Central memory CD4-positive, alpha-beta T cell (primary cell): ENCODE data around the gene SLC26A1.
A peak's percentile ranks its signal among the peaks of the same experiment; 100 is the strongest.

Experiments used
- DNase-seq: peaks from one replicate; pipeline ENCODE4 v3.0.0; 2022

SLC26A1 gene

DNA sequence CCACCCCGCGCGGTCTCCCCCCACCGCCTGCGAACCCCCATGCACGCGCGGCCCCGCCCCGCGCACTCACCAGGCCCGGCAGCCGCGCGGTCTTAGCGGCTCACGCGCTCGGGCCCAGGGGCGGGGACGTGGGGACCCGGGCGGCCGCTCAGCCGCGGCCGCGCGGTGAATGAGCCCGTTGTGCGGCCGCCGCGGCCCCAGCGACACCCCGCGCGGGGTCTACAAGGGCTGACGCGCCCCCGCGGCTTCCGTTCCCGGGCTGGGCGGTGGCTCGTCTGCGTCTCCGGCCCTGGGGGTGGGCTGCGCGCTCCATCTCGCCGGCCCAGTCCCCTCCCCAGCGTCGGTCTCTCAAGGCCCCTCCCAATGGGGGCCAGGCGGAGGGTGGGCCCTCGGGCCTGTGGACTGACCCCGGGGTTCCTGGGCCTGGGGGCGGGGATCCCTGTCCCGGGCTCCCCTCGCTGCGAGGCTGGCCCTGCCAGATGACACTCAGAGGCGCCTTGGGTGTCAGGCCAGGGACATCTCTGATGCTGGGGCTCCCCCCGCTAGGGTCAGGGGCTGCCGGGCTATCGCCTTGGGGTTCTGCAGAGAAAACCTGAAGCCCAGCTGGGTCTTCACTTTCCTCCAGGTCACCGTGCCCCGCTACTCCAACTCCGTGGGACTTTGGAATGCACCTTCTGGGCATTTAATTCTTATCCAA, 4.3 kb upstream of the SLC26A1 start:
- DNase-seq = no peak

DNA sequence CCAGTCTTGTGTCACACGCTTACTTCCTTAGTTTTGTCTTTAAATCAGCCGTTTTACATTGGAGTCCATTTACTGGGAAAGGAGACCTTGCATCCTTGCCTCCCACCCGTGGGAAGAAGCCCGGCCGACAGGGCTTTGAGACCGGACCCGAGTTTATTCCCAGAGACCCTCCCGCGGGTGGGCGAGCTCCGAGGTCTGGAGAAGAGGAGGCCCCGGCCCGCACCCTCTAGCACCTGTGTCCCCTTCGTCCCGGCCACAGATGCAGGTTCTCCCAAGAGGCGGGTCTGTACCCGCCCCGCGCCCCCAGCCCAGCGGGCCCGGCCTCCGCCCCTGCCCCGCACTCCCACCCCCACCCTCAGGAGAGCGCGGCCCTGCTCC, 3.8 kb upstream of the SLC26A1 start:
- no peak for DNase-seq

- no peak for DNase-seq
These were observed 3.1 kb upstream of the SLC26A1 start for GRCh38 chr4:996030-996996.

DNA sequence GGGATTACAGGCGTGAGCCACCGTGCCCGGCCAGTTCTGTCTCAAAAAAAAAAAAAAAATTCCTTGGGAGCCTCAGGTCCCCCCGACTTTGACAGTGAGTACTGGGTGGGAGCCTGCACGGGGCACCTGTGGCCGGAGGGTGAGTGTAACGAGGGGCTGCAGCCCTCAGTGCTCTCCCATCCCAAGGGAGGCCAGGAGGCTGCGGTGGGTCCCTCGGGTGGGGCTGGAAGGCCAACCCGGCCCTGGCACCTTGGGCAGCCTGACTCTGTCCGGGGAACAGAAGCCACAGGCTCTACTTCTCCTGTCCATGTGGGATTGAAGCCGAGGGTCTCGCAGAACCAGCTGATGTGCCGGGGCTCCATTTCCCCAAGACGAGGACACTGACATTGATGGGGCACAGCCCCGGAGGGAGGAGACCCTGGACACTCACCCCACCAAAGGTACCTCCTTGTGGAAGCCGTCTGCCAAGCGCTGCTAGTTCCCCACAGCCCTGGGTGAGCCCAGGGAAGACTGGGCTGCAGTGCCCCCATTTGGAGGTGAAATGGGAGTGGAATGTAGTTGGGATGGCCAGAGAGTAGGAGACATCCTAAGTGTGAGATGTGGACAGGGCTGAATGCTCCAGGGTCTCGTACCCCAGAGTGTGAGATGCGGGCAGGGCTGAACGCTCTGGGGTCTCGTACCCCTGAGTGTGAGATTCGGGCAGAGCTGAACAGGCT, 2.3 kb upstream of the SLC26A1 start:
- DNase-seq = no peak

GRCh38 chr4:992297-993110, 700 bp downstream of the SLC26A1 start:
- no peak for DNase-seq

- no peak for DNase-seq
These were observed 1.5 kb downstream of the SLC26A1 start for GRCh38 chr4:991451-992296.

DNA sequence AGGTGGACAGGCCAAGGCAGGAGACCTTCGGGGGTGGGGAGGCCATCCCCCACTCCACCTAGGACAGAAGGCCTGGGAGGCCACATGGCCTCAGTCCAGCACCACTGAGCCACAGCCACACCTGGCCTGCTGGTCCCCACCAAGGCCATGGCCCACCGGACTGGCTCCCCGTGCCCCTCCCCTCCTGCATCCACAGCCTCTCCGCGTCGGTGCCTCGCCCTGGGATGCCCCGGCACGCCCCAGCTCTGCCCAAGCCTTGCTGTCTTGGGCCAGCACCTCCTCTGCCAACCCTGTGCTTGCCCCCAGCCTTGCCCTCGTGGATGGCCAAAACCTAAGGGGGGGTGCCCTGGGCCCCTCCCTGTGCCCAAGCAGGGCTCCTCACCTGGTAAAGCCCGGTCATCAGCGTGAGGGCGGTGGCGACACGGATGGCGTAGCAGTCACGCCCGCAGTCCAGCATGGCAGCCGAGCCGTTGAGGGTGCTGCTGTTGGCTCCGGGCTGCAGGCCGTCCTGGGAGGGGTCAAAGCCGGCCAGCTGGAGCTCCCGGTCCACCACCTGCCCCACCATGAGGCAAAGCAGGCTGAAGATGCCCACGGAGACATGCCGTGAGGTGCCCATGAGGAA, 2.3 kb downstream of the SLC26A1 start:
- no peak for DNase-seq

- no peak for DNase-seq
These were observed 3.3 kb downstream of the SLC26A1 start for GRCh38 chr4:989722-990471.

DNA sequence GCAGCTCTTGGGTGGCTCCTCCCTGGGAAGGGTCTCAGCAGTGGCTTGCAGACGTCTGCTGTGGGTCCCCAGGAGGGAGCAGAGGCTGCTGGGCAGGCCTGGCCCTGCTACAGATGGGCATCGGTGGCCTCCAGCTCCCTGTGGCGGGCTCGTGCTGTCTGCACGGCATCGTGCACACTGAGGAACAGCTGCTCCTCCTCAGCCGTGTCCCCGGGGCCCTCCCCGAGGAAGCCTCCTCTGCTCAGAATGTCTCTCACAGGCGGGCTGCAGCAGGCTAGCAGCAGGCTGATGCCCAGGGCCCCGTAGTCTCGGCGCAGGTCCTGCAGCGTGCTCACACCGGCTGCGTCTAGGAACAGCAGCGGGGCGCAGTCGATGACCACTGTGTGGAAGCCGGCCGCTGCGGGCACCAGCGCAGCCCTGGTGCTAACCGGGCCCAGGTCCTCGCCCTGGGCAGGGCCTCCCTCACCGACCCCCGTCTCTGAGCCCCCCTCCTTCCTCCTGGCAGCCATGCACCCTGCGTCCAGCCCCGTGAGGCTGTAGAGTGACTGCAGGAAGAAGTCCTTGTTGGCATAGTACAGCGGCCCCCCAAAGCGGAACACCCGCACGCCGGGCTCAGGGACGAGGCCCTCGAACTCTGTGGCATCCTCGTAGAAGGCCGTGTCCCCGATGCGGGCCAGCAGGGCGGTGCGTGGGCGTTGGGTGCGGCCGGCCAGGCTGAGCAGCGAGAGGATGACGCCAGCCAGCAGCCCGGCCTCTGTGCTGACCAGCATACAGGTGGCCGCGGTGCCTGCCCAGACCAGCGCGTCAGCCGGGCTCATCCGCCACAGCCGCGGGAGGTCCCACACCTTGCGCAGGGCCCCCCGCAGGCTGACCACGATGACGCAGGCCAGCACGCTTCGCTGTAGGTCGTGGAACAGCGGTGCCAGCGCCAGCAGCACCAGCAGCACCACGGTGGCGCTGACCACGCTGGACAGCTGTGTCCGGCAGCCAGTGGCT, 4.2 kb downstream of the SLC26A1 start:
- no peak for DNase-seq

- DNase-seq = no peak
These were observed 5.3 kb downstream of the SLC26A1 start for GRCh38 chr4:987624-988513.

GRCh38 chr4:986879-987623, 6.2 kb downstream of the SLC26A1 start, which contains the start of gene IDUA:
Gene IDUA, plus strand, starts transcription at chr4:987044. Its CDS starts 41 bp downstream, at chr4:987085.
- DNase-seq = peak; percentile 77

- DNase-seq = no peak
These were observed 6.8 kb downstream of the SLC26A1 start for GRCh38 chr4:986428-986878.

GRCh38 chr4:985123-985830, 7.9 kb downstream of the SLC26A1 start:
- DNase-seq = peak; percentile 55

- no peak for DNase-seq
These were observed 8.7 kb downstream of the SLC26A1 start for GRCh38 chr4:984336-985054.

DNA sequence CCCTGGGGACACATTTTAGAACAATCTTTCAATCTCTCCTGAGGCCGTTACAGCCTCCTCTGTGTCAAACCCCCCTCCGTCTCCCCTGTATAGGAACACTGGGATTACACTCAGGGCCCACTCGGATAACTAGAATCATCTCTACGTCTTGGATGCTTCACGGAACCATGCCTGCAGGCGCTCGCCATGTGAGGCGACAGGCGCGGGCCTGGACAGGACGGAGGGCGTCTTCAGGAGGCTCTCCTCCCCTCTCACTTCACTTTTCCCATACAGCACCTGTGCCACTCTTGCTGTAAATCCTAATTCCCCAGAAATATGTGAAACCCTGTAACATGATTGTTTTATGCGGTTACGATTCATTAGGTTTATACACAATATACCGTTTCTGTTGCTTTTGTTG, 10.4 kb downstream of the SLC26A1 start:
- DNase-seq = no peak

DNA sequence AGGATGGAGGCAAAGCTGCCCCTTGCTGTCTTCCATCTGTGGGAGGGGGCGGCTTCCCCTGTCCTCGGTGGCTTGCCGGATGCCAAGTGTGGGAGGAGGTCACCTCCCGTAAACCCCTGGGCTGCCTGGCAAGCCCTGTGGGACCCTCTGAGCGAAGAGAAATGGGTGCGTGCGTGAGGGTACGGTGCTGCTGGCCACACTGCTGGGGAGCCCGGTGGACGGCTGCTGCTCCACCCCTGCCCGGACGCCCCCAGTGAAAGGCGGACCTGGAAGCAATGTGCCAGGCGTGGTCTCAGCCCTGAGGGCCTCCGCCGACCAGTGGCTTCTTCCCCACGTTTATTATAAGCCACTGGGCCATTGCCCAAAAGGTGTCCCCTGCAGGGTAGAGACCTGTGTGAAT, 10.9 kb downstream of the SLC26A1 start:
- no peak for DNase-seq
